Neutrophil (primary cell): ENCODE data around the gene OR2T10.

Experiments used
- H3K27ac ChIP-seq: fragments of 200-600 bp; sonication (generic); 2 replicates; pipeline ENCODE4 v1.5.1; 2016; ENCODE audit warnings: mild to moderate bottlenecking, moderate library complexity
- H3K27me3 ChIP-seq: fragments of 200-600 bp; sonication (generic); 2 replicates; pipeline ENCODE4 v1.6.0; 2016; ENCODE audit warnings: mild to moderate bottlenecking
- H3K36me3 ChIP-seq: fragments of 200-600 bp; sonication (generic); 2 replicates; pipeline ENCODE4 v1.5.1; 2017
- H3K4me1 ChIP-seq, 2 experiments: fragments of 200-600 bp in 1 of 2; sonication (generic) in 1 of 2; 1 replicate in 1 of 2; 2 replicates in 1 of 2; pipeline versions ENCODE4 v1.5.1 to v1.6.1; 2013 to 2016; ENCODE audit warnings: low read depth in 1 of 2, low read length in 1 of 2, mild to moderate bottlenecking in 1 of 2, moderate library complexity in 1 of 2; ENCODE audit not compliant: control insufficient read depth in 1 of 2, insufficient read depth in 1 of 2
- H3K4me3 ChIP-seq, 2 experiments: fragments of 200-600 bp in 1 of 2; sonication (generic) in 1 of 2; 1 replicate in 1 of 2; 2 replicates in 1 of 2; pipeline ENCODE4 v1.5.1; 2013 to 2016; ENCODE audit warnings: low read depth in 1 of 2, low read length in 1 of 2, mild to moderate bottlenecking in 1 of 2, moderate library complexity in 1 of 2
- H3K9me3 ChIP-seq: fragments of 200-600 bp; sonication (generic); 2 replicates; pipeline ENCODE4 v1.5.1; 2016
- TF ChIP-seq, protein P1 (sequence below): fragments of 200-600 bp; sonication (generic); IDR thresholded peaks from 2 replicates; pipeline ENCODE4 v1.5.1; 2016; ENCODE audit warnings: antibody characterized with exemption

The OR2T10 gene

DNA sequence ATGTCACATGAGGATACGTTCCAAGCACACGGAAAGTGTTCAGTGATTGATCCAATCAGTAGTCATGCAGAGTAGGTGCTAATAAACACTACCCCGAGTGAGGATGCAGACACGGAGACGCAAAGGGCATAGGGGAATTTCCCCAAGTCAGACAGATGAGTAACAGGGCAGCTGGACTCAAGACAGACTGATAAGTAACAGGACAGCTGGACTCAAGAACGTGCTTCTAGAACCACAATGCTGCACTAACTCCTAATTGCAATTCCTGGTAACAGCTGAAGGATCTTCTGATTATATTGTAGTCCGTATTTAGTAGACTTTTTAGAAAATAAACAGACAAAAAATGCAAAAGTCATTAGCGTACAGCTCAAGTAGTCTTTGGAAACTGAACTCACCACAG is 1.9 kb upstream of the OR2T10 start:
- no peaks in the 10 kb centered on the region for H3K27me3 ChIP-seq
- TF ChIP-seq, protein P1, sequence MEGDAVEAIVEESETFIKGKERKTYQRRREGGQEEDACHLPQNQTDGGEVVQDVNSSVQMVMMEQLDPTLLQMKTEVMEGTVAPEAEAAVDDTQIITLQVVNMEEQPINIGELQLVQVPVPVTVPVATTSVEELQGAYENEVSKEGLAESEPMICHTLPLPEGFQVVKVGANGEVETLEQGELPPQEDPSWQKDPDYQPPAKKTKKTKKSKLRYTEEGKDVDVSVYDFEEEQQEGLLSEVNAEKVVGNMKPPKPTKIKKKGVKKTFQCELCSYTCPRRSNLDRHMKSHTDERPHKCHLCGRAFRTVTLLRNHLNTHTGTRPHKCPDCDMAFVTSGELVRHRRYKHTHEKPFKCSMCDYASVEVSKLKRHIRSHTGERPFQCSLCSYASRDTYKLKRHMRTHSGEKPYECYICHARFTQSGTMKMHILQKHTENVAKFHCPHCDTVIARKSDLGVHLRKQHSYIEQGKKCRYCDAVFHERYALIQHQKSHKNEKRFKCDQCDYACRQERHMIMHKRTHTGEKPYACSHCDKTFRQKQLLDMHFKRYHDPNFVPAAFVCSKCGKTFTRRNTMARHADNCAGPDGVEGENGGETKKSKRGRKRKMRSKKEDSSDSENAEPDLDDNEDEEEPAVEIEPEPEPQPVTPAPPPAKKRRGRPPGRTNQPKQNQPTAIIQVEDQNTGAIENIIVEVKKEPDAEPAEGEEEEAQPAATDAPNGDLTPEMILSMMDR: no peak
- H3K9me3 ChIP-seq: no peaks in the 10 kb centered on the region
- H3K36me3 ChIP-seq: no peaks in the 10 kb centered on the region
- H3K4me3 ChIP-seq: no peak overlapping the region
- no peak overlapping the region for H3K27ac ChIP-seq
- no peaks in the 10 kb centered on the region for H3K4me1 ChIP-seq

DNA sequence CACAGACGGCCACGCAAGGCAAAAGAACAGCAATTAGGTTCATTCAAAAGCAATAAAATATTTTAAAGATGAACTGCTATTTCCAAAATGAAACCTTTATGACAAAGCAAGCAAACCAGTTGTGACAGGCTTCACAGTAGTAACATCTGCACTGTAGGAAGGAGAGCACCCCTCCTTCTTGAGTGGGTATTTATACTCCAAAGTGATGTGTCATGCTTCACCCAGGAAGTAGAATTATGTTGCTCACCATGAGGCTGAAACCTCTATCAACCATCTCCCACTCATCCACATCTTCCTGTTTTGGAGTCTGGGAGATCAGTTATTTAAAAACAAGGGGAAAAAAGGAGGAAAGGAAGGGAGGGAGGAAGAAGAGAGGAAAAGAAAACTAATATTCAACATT is 885 bp downstream of the OR2T10 start:
- TF ChIP-seq, protein P1: no peak
- no peaks in the 10 kb centered on the region for H3K27me3 ChIP-seq
- no peaks in the 10 kb centered on the region for H3K36me3 ChIP-seq
- no peak overlapping the region for H3K27ac ChIP-seq
- no peaks in the 10 kb centered on the region for H3K9me3 ChIP-seq
- no peaks in the 10 kb centered on the region for H3K4me1 ChIP-seq
- no peak overlapping the region for H3K4me3 ChIP-seq

- Histone ChIP-seq H3K27me3 (no peaks in the 10 kb centered on the region), H3K27ac (no peak overlapping the region), H3K4me3 (no peak overlapping the region), H3K9me3 (no peaks in the 10 kb centered on the region), H3K36me3 (no peaks in the 10 kb centered on the region), H3K4me1 (no peaks in the 10 kb centered on the region)
- TF ChIP-seq, protein P1: no peak
Observed at GRCh38 chr1:248593226-248593625, 4.3 kb downstream of the OR2T10 start.

DNA sequence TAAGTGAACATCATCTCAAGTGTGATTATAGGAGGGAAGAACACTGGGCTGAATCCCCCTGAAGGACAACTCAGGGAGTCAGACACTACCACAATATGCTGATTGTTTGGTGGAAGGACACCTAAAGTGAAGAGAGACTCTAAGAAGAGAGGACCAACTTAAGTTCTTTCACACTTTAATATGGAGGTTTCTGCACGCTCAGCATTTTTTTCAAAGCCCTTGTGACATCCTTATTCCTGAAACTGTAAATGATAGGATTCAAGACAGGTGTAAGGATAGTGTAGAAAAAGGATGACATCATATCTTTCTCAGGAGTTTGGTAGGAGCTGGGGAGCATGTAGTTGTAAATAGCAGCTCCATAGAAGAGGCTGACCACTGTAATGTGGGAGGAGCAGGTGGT is 4.8 kb downstream of the OR2T10 start:
- Histone ChIP-seq H3K27me3 (no peaks in the 10 kb centered on the region), H3K27ac (no peak overlapping the region), H3K9me3 (no peaks in the 10 kb centered on the region), H3K4me1 (no peaks in the 10 kb centered on the region), H3K36me3 (no peaks in the 10 kb centered on the region), H3K4me3 (no peak overlapping the region)
- TF ChIP-seq, protein P1: no peak

DNA sequence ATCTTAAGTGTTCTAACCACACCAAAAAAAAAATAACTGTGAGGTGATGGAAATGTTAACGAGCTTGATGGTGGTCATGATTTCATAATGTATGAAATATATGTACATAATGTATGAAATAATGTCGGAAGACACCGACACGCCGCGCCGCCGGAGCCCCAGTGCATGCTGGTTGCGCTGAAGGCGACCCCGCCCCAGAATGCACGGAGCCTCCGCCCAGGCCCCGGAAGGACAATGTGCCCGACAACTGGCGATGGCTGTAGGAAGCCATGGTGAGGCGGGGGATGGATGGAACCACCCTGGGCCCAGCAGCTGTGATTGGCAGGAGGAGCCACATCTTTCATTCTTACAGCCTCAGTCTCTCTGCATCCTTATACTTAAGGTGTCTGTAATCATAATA is 7.4 kb downstream of the OR2T10 start:
- Histone ChIP-seq H3K9me3 (no peaks in the 10 kb centered on the region), H3K4me1 (no peaks in the 10 kb centered on the region), H3K27me3 (no peaks in the 10 kb centered on the region), H3K4me3 (no peak overlapping the region), H3K27ac (no peak overlapping the region), H3K36me3 (no peaks in the 10 kb centered on the region)
- TF ChIP-seq, protein P1: no peak

GRCh38 chr1:248589334-248589733 is 8.2 kb downstream of the OR2T10 start:
- H3K27ac ChIP-seq: no peak overlapping the region
- no peaks in the 10 kb centered on the region for H3K9me3 ChIP-seq
- H3K36me3 ChIP-seq: no peaks in the 10 kb centered on the region
- TF ChIP-seq, protein P1: no peak
- no peak overlapping the region for H3K4me3 ChIP-seq
- H3K27me3 ChIP-seq: no peaks in the 10 kb centered on the region
- H3K4me1 ChIP-seq: no peaks in the 10 kb centered on the region
